ENCODE measurements around the gene RALGPS1. TPM values are rescaled to one million over a fixed set of nuclear protein-coding genes. Genes with fewer than 3 reads are reported as not detected.

RALGPS1 gene
- total and polyA plus RNA-seq, 8 donors: 4.7 to 150 (median 42.2) TPM

GRCh38 chr9:126957687-126958053 lies 43.1 kb downstream of the RALGPS1 start:
- no peak for TF ChIP-seq POLR2A (IDR thresholded peaks at IDR 0.05)
- TF ChIP-seq CTCF (IDR thresholded peaks at IDR 0.05): no peak
- TF ChIP-seq POLR2AphosphoS5 (IDR thresholded peaks at IDR 0.05): no peak
- TF ChIP-seq EP300 (IDR thresholded peaks at IDR 0.05): no peak
- Histone ChIP-seq H3K4me1 (peaks cover 5 to 42% (median 20%) of the 10 kb centered on the region in 4 donors), H3K9me3 (no peaks in the 10 kb centered on the region), H3K36me3 (no peaks in the 10 kb centered on the region), H3K4me3 (no peak overlapping the region), H3K27ac (peak overlapping the region; percentile 39 to 86 (median 61)), H3K27me3 (no peaks in the 10 kb centered on the region)
- WGBS, 5 donors: 63 to 82% (median 73%) methylated on average over 3 of the region's 3 CpGs
- intact Hi-C loops (cut with DNase I; ENCODE audit: low total_unique reads): no loop called here
- DNase-seq: peak in 1 of 2 donors; percentile 30

- 28 to 61% (median 47%) methylated on average over 3 of the region's 3 CpGs for WGBS, 5 donors
- H3K4me3 ChIP-seq: no peak overlapping the region
- peaks cover 0 to 6% (median 0%) of the 10 kb centered on the region in 4 donors for H3K36me3 ChIP-seq
- H3K9me3 ChIP-seq: no peaks in the 10 kb centered on the region
- H3K27me3 ChIP-seq: no peaks in the 10 kb centered on the region
- intact Hi-C loops (cut with DNase I; ENCODE audit: low total_unique reads): no loop called here
- peaks cover 5 to 38% (median 20%) of the 10 kb centered on the region in 4 donors for H3K4me1 ChIP-seq
- no peak for DNase-seq
- peak overlapping the region in 1 of 5 donors; percentile 86 for H3K27ac ChIP-seq
- TF ChIP-seq POLR2A (IDR thresholded peaks at IDR 0.05) (no peak), CTCF (IDR thresholded peaks at IDR 0.05) (no peak), POLR2AphosphoS5 (IDR thresholded peaks at IDR 0.05) (no peak), EP300 (IDR thresholded peaks at IDR 0.05) (no peak)
These were observed 44.8 kb downstream of the RALGPS1 start for GRCh38 chr9:126959336-126959735.

GRCh38 chr9:126959917-126960316 lies 45.3 kb downstream of the RALGPS1 start:
- H3K9me3 ChIP-seq: no peaks in the 10 kb centered on the region
- peak overlapping the region in 1 of 5 donors; percentile 86 for H3K27ac ChIP-seq
- H3K27me3 ChIP-seq: no peaks in the 10 kb centered on the region
- DNase-seq: no peak
- H3K4me3 ChIP-seq: no peak overlapping the region
- H3K36me3 ChIP-seq: peaks cover 0 to 6% (median 0%) of the 10 kb centered on the region in 4 donors
- peaks cover 5 to 41% (median 23%) of the 10 kb centered on the region in 4 donors for H3K4me1 ChIP-seq
- TF ChIP-seq EP300 (IDR thresholded peaks at IDR 0.05) (no peak), POLR2A (IDR thresholded peaks at IDR 0.05) (no peak), CTCF (IDR thresholded peaks at IDR 0.05) (no peak), POLR2AphosphoS5 (IDR thresholded peaks at IDR 0.05) (no peak)
- intact Hi-C loops (cut with DNase I; ENCODE audit: low total_unique reads): no loop called here

- no peak for TF ChIP-seq POLR2A (IDR thresholded peaks at IDR 0.05)
- TF ChIP-seq POLR2AphosphoS5 (IDR thresholded peaks at IDR 0.05): no peak
- WGBS, 5 donors: 57 to 82% (median 76%) methylated on average over 6 of the region's 6 CpGs
- Histone ChIP-seq H3K27ac (no peak overlapping the region), H3K9me3 (no peaks in the 10 kb centered on the region), H3K36me3 (peaks cover 0 to 6% (median 3%) of the 10 kb centered on the region in 4 donors), H3K4me1 (peaks cover 5 to 47% (median 23%) of the 10 kb centered on the region in 4 donors), H3K4me3 (no peak overlapping the region), H3K27me3 (no peaks in the 10 kb centered on the region)
- DNase-seq: no peak
- intact Hi-C loops (cut with DNase I; ENCODE audit: low total_unique reads): no loop called here
These were observed 47.8 kb downstream of the RALGPS1 start for GRCh38 chr9:126962336-126962735.

GRCh38 chr9:126965077-126965476 lies 50.5 kb downstream of the RALGPS1 start:
- Histone ChIP-seq H3K9me3 (no peaks in the 10 kb centered on the region), H3K4me1 (peaks cover 0 to 23% (median 7%) of the 10 kb centered on the region in 4 donors), H3K27me3 (no peaks in the 10 kb centered on the region), H3K36me3 (peaks cover 0 to 9% (median 5%) of the 10 kb centered on the region in 4 donors), H3K4me3 (no peak overlapping the region), H3K27ac (peak overlapping the region in 3 of 5 donors; percentile 0 to 31 (median 18))
- 59 to 67% (median 62%) methylated on average over 3 of the region's 3 CpGs for WGBS, 5 donors
- TF ChIP-seq POLR2A (IDR thresholded peaks at IDR 0.05): no peak
- TF ChIP-seq EP300 (IDR thresholded peaks at IDR 0.05): no peak
- no peak for TF ChIP-seq CTCF (IDR thresholded peaks at IDR 0.05)
- no peak for TF ChIP-seq POLR2AphosphoS5 (IDR thresholded peaks at IDR 0.05)
- DNase-seq: peak in 1 of 2 donors; percentile 73
- intact Hi-C loops (cut with DNase I; ENCODE audit: low total_unique reads): no loop called here
